Measurements from ENCODE around the gene ARMC9. TPM values are rescaled to one million over a fixed set of nuclear protein-coding genes. Genes with fewer than 3 reads are reported as not detected.
A peak's percentile ranks its signal among the peaks of the same experiment; 100 is the strongest.

Gene ARMC9, protein sequence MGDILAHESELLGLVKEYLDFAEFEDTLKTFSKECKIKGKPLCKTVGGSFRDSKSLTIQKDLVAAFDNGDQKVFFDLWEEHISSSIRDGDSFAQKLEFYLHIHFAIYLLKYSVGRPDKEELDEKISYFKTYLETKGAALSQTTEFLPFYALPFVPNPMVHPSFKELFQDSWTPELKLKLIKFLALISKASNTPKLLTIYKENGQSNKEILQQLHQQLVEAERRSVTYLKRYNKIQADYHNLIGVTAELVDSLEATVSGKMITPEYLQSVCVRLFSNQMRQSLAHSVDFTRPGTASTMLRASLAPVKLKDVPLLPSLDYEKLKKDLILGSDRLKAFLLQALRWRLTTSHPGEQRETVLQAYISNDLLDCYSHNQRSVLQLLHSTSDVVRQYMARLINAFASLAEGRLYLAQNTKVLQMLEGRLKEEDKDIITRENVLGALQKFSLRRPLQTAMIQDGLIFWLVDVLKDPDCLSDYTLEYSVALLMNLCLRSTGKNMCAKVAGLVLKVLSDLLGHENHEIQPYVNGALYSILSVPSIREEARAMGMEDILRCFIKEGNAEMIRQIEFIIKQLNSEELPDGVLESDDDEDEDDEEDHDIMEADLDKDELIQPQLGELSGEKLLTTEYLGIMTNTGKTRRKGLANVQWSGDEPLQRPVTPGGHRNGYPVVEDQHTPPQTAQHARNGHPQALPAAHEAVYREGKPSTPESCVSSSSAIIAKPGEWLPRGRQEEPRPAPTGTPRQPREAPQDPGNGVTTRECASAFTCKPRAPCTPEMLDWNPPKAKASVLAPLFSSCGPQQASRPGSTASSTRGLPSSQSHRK
- total RNA-seq (ENCODE audit: low replicate concordance): 22.0 and 35.2 TPM in 2 replicates
- long read RNA-seq, transcript ARMC9-201 (21 exons, 2,300 nt): major isoform, 26 of 61 reads
- long read RNA-seq, partial matches to known transcripts: 8 of 61 reads
- long read RNA-seq, other reads (novel, unspliced or antisense): 27 of 61 reads

- peak within 1 kb of the TSS; percentile 96 for H3K4me3 Mint-ChIP-seq
- peaks cover 10% of the 10 kb centered on the region for H3K36me3 Mint-ChIP-seq
- TF ChIP-seq, protein P1, sequence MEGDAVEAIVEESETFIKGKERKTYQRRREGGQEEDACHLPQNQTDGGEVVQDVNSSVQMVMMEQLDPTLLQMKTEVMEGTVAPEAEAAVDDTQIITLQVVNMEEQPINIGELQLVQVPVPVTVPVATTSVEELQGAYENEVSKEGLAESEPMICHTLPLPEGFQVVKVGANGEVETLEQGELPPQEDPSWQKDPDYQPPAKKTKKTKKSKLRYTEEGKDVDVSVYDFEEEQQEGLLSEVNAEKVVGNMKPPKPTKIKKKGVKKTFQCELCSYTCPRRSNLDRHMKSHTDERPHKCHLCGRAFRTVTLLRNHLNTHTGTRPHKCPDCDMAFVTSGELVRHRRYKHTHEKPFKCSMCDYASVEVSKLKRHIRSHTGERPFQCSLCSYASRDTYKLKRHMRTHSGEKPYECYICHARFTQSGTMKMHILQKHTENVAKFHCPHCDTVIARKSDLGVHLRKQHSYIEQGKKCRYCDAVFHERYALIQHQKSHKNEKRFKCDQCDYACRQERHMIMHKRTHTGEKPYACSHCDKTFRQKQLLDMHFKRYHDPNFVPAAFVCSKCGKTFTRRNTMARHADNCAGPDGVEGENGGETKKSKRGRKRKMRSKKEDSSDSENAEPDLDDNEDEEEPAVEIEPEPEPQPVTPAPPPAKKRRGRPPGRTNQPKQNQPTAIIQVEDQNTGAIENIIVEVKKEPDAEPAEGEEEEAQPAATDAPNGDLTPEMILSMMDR (conservative IDR thresholded peaks at IDR 0.05): peak; percentile 41
- H3K27ac Mint-ChIP-seq: peak within 1 kb of the TSS; percentile 82
- peaks cover 12% of the 10 kb centered on the region for H3K4me1 Mint-ChIP-seq (ENCODE audit: unreplicated experiment)
- H3K27me3 Mint-ChIP-seq: peaks cover 3% of the 10 kb centered on the region
- no peaks in the 10 kb centered on the region for H3K9me3 Mint-ChIP-seq
- peak; percentile 86 for DNase-seq (ENCODE audit: extremely low spot score, unreplicated experiment)
Observed at GRCh38 chr2:231198291-231199173, at the start of gene ARMC9. Gene ARMC9 (plus strand): TSS chr2:231198631. CDS start chr2:231206239, 7,608 bp downstream.

DNA sequence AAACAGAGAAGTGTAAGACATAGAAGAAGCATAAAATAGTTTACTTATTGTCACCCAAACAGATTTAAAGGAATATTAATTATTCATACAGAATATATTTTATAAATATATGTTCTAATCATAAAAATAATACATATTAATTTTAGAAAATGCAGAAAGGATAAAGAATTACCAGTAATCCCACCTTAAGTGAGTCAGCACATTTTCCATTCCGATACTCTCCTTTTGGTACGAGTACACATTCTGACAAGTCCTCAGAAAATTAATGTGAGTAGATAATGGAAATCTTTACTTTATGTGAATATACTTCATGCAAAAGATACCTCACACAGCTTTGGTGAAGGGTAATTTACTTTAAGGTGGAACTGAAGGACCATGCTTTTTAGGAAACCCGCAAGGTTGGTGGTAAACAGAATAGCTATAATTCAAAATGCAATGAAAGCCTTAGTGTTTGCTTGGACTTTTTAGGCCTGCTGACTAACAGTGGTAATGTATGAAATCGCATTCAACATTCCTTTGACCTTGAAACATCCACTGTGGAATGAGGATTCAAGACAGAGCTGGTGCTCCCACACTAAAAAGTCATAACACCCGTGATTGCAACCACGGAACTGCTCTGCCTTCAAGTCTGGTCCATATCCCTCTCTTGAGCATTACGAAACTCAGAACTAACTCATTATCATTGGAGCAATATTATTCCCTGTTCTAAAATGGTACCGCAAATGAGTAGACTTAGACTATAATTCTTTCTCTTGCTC lies 45.5 kb upstream of the ARMC9 start:
- H3K36me3 Mint-ChIP-seq: peaks cover 19% of the 10 kb centered on the region
- DNase-seq (ENCODE audit: extremely low spot score, unreplicated experiment): no peak
- no peak overlapping the region for H3K27ac Mint-ChIP-seq
- no peaks in the 10 kb centered on the region for H3K4me1 Mint-ChIP-seq (ENCODE audit: unreplicated experiment)
- H3K4me3 Mint-ChIP-seq: no peak overlapping the region
- TF ChIP-seq, protein P1 (conservative IDR thresholded peaks at IDR 0.05): no peak
- no peaks in the 10 kb centered on the region for H3K9me3 Mint-ChIP-seq
- H3K27me3 Mint-ChIP-seq: no peaks in the 10 kb centered on the region

GRCh38 chr2:231159306-231159705 lies 39.1 kb upstream of the ARMC9 start:
- peaks cover 10% of the 10 kb centered on the region for H3K4me1 Mint-ChIP-seq (ENCODE audit: unreplicated experiment)

DNA sequence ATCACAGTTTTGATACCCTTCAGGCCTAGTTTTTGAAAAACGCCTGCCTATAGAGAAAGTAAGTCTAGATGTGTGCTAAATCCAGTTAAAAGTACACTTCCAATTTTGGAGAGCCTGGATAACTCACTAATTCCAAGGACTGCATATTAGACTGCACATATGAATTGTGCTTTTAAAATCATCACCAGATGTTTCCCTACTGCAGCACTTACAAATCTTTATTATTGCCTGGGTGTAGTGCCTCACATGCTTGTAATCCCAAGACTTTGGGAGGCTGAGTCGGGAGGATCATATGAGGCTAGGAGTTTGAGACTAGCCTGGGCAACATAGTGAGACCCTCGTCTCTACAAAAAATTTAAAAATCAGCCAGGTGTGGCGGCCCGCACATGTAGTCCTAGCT lies 37.7 kb upstream of the ARMC9 start:
- Mint-ChIP-seq H3K9me3 (no peaks in the 10 kb centered on the region), H3K4me3 (no peak overlapping the region), H3K36me3 (peaks cover 8% of the 10 kb centered on the region), H3K4me1 (ENCODE audit: unreplicated experiment) (peaks cover 10% of the 10 kb centered on the region), H3K27ac (no peak overlapping the region), H3K27me3 (no peaks in the 10 kb centered on the region)
- TF ChIP-seq, protein P1 (conservative IDR thresholded peaks at IDR 0.05): no peak
- no peak for DNase-seq (ENCODE audit: extremely low spot score, unreplicated experiment)

More at GRCh38 chr2:231159306-231159705, 39.1 kb upstream of the ARMC9 start:
- TF ChIP-seq, protein P1 (conservative IDR thresholded peaks at IDR 0.05): no peak
- no peaks in the 10 kb centered on the region for H3K9me3 Mint-ChIP-seq
- no peak for DNase-seq (ENCODE audit: extremely low spot score, unreplicated experiment)
- peaks cover 8% of the 10 kb centered on the region for H3K36me3 Mint-ChIP-seq
- no peak overlapping the region for H3K27ac Mint-ChIP-seq
- H3K4me3 Mint-ChIP-seq: no peak overlapping the region
- H3K27me3 Mint-ChIP-seq: no peaks in the 10 kb centered on the region
